Measurements from ENCODE around the gene CGGBP1. TPM values are rescaled to one million over a fixed set of nuclear protein-coding genes. Genes with fewer than 3 reads are reported as not detected.
A peak's percentile ranks its signal among the peaks of the same experiment; 100 is the strongest.

Gene CGGBP1
- total RNA-seq, 2 experiments from 2014 or later, result 54.4 to 76.0 TPM

GRCh38 chr3:88003115-88003755 lies 55.6 kb downstream of the CGGBP1 start:
- Histone ChIP-seq H3K9me3 (ENCODE audit: low read length) (no peaks in the 10 kb centered on the region), H3K79me2 (ENCODE audit: insufficient read depth, low read depth, low read length) (no peaks in the 10 kb centered on the region), H3K9me2 (ENCODE audit: insufficient read depth, low read length) (no peaks in the 10 kb centered on the region), H3K4me3 (ENCODE audit: low read depth, low read length, poor library complexity, severe bottlenecking) (no peak overlapping the region), H3K27ac (ENCODE audit: low read depth, low read length, poor library complexity, severe bottlenecking) (no peak overlapping the region), H4K20me1 (ENCODE audit: insufficient read depth, low read length) (no peaks in the 10 kb centered on the region), H3K36me3 (ENCODE audit: insufficient read depth, low read length) (no peaks in the 10 kb centered on the region), H3K4me1 (ENCODE audit: insufficient read depth, low read length, poor library complexity, severe bottlenecking) (peaks cover under 1% of the 10 kb centered on the region), H2AFZ (ENCODE audit: low read length) (peak overlapping the region; percentile 35; the same call in 1 of the 2 replicates), H3K4me2 (ENCODE audit: low read length) (no peak overlapping the region)
- POLR2A ChIA-PET, result interaction anchor here (0.6 to 0.7 kb wide), 4 partner anchors 21 to 1375 kb away, joined by 3 to 4 read pairs (median 3); no protein-coding TSS in a partner anchor
- BruUV-seq (replicated peaks), result no TSS peak
- TF ChIP-seq CTCF (conservative IDR thresholded peaks at IDR 0.05; ENCODE audit: low read length) (peak; percentile 96), EZH2phosphoT487 (IDR thresholded peaks at IDR 0.05; ENCODE audit: borderline replicate concordance, low read depth, low read length) (no peak)
- peak; percentile 49 for DNase-seq (ENCODE audit: low spot score)
- intact Hi-C loops (cut with micrococcal nuclease; ENCODE audit: unreplicated experiment), result loop anchor here (2.0 to 5.0 kb wide), 2 partner anchors 101 to 178 kb away; no protein-coding TSS in a partner anchor
- CTCF ChIA-PET (ENCODE audit: unreplicated experiment), result no interaction called here

- Histone ChIP-seq H3K27ac (ENCODE audit: low read depth, low read length, poor library complexity, severe bottlenecking) (no peak overlapping the region), H3K36me3 (ENCODE audit: insufficient read depth, low read length) (no peaks in the 10 kb centered on the region), H2AFZ (ENCODE audit: low read length) (peak overlapping the region; percentile 35; the same call in 1 of the 2 replicates), H3K4me3 (ENCODE audit: low read depth, low read length, poor library complexity, severe bottlenecking) (no peak overlapping the region), H3K9me2 (ENCODE audit: insufficient read depth, low read length) (no peaks in the 10 kb centered on the region), H4K20me1 (ENCODE audit: insufficient read depth, low read length) (no peaks in the 10 kb centered on the region), H3K4me2 (ENCODE audit: low read length) (no peak overlapping the region), H3K79me2 (ENCODE audit: insufficient read depth, low read depth, low read length) (no peaks in the 10 kb centered on the region), H3K4me1 (ENCODE audit: insufficient read depth, low read length, poor library complexity, severe bottlenecking) (peaks cover 9% of the 10 kb centered on the region), H3K9me3 (ENCODE audit: low read length) (no peaks in the 10 kb centered on the region)
- CTCF ChIA-PET (ENCODE audit: unreplicated experiment), result no interaction called here
- BruUV-seq (replicated peaks), result no TSS peak
- POLR2A ChIA-PET, result interaction anchor here (0.6 to 0.7 kb wide), 4 partner anchors 20 to 1374 kb away, joined by 3 to 4 read pairs (median 3); no protein-coding TSS in a partner anchor
- no peak for DNase-seq (ENCODE audit: low spot score)
- no peak for TF ChIP-seq CTCF (conservative IDR thresholded peaks at IDR 0.05; ENCODE audit: low read length)
- TF ChIP-seq EZH2phosphoT487 (IDR thresholded peaks at IDR 0.05; ENCODE audit: borderline replicate concordance, low read depth, low read length), result no peak
- intact Hi-C loops (cut with micrococcal nuclease; ENCODE audit: unreplicated experiment), result loop anchor here (2.0 to 5.0 kb wide), 2 partner anchors 100 to 178 kb away; no protein-coding TSS in a partner anchor
Observed at GRCh38 chr3:88002448-88002847, 56.4 kb downstream of the CGGBP1 start.

Other genes with a start within 250 kb of the CGGBP1 start
- gene ZNF654, start 250 bp upstream of the CGGBP1 start, total RNA-seq (2014; rRNA removed; shearing (Covaris generic)), result 5.4 and 5.6 TPM in 2 replicates
- 13.3 and 18.5 TPM in 2 replicates for gene ZNF654, start 250 bp upstream of the CGGBP1 start, total RNA-seq (2022)
- 27.5 and 27.8 TPM in 2 replicates for gene C3orf38, start 91.0 kb upstream of the CGGBP1 start, total RNA-seq (2014; rRNA removed; shearing (Covaris generic))
- 27.5 and 30.9 TPM in 2 replicates for gene C3orf38, start 91.0 kb upstream of the CGGBP1 start, total RNA-seq (2022)